Natural killer cell (primary cell): ENCODE data around the gene FIBP. TPM values are rescaled to one million over a fixed set of nuclear protein-coding genes. Genes with fewer than 3 reads are reported as not detected.

Experiments used
- ATAC-seq, 3 donors: fragments of 150-1000 bp in 2 of 3; fragments of 200-7000 bp in 1 of 3; cut with Tn5 transposase; 1 replicate in 1 of 3; 2 replicates in 2 of 3; pipeline ENCODE4 v1.10.0; 2021; ENCODE audit warnings: mild to moderate bottlenecking in 2 of 3, moderate library complexity in 2 of 3
- DNase-seq, 2 donors: peaks; one replicate each; pipeline versions ENCODE4 v3.0.0 to v3.0.0-alpha.2; 2013 to 2021; ENCODE audit warnings: mixed read lengths in 1 of 2
- H3K27ac ChIP-seq: one replicate; pipeline ENCODE4 v1.5.1; 2013; ENCODE audit warnings: mild to moderate bottlenecking, low read length
- H3K27me3 ChIP-seq: one replicate; pipeline ENCODE4 v1.6.1; 2013; ENCODE audit warnings: low read length; ENCODE audit not compliant: control insufficient read depth, insufficient read depth
- H3K36me3 ChIP-seq: one replicate; pipeline ENCODE4 v1.6.1; 2013; ENCODE audit warnings: low read length; ENCODE audit not compliant: control insufficient read depth, insufficient read depth
- H3K4me1 ChIP-seq: one replicate; pipeline ENCODE4 v1.6.1; 2013; ENCODE audit warnings: low read length; ENCODE audit not compliant: control insufficient read depth, insufficient read depth
- H3K4me3 ChIP-seq: one replicate; pipeline ENCODE4 v1.5.1; 2013; ENCODE audit warnings: low read length
- H3K9me3 ChIP-seq: one replicate; pipeline ENCODE4 v1.6.1; 2013; ENCODE audit warnings: low read length; ENCODE audit not compliant: control insufficient read depth, insufficient read depth
- H3K27ac Mint-ChIP-seq, 2 donors: one replicate each; pipeline ENCODE4 v1.8.0; 2022; ENCODE audit warnings: mild to moderate bottlenecking in 2 of 2, mixed read lengths in 2 of 2, moderate library complexity in 1 of 2
- H3K27me3 Mint-ChIP-seq, 2 donors: one replicate each; pipeline ENCODE4 v1.8.0; 2022; ENCODE audit warnings: low read depth in 2 of 2, mixed read lengths in 2 of 2
- H3K36me3 Mint-ChIP-seq: one replicate; pipeline ENCODE4 v1.8.0; 2022; ENCODE audit warnings: mixed read lengths
- H3K4me1 Mint-ChIP-seq, 2 donors: one replicate each; pipeline ENCODE4 v1.8.0; 2022; ENCODE audit warnings: mixed read lengths in 2 of 2
- H3K4me3 Mint-ChIP-seq: one replicate; pipeline ENCODE4 v1.8.0; 2022; ENCODE audit warnings: mild to moderate bottlenecking, moderate library complexity, mixed read lengths
- H3K9me3 Mint-ChIP-seq, 2 donors: one replicate each; pipeline ENCODE4 v1.8.0; 2022; ENCODE audit warnings: mixed read lengths in 2 of 2
- CTCF ChIP-seq: fragments of 200-600 bp; IDR thresholded peaks from one replicate; pipeline ENCODE4 v1.8.0; 2022; ENCODE audit warnings: antibody characterized with exemption
- WGBS: methylation state at CpG from one replicate; pipeline ENCODE4 v1.1.7; 2013; ENCODE audit warnings: missing lambda C conversion rate; ENCODE audit not compliant: insufficient coverage; 5-methylcytosine and 5-hydroxymethylcytosine counted together
- intact Hi-C: fragments of 100-400 bp; cut with micrococcal nuclease; formaldehyde crosslinking; loops from one replicate; pipeline ENCODE4 v1.14.2; 2022
- total RNA-seq, 4 donors: library from RNA; stranded (reverse); fragments of 120-200 nt in 1 of 4; gene quantifications; one replicate each; pipeline versions ENCODE4 v1.2.3 to v1.2.4, GENCODE V29; 2013 to 2022

The FIBP gene
- total RNA-seq, 3 donors from 2014 or later (not counting 1 experiment from before 2014, with no cell fraction given): 36.5 to 47.9 (median 45.7) TPM

- Mint-ChIP-seq H3K27ac (no peak overlapping the region), H3K9me3 (no peaks in the 10 kb centered on the region), H3K27me3 (no peaks in the 10 kb centered on the region), H3K36me3 (no peaks in the 10 kb centered on the region), H3K4me1 (no peaks in the 10 kb centered on the region), H3K4me3 (no peak overlapping the region)
- Histone ChIP-seq H3K9me3 (no peaks in the 10 kb centered on the region), H3K4me1 (no peaks in the 10 kb centered on the region), H3K4me3 (no peak overlapping the region), H3K36me3 (no peaks in the 10 kb centered on the region), H3K27ac (no peak overlapping the region), H3K27me3 (no peaks in the 10 kb centered on the region)
- 85% methylated on average over 9 of the region's 10 CpGs for WGBS
- TF ChIP-seq CTCF: no peak
- no peak for DNase-seq
- no peak for ATAC-seq
- intact Hi-C loops: no loop called here
Observed at GRCh38 chr11:65844231-65844872, 43.9 kb downstream of the FIBP start.

- Histone ChIP-seq H3K27ac (no peak overlapping the region), H3K4me3 (no peak overlapping the region), H3K27me3 (no peaks in the 10 kb centered on the region), H3K4me1 (no peaks in the 10 kb centered on the region), H3K9me3 (no peaks in the 10 kb centered on the region), H3K36me3 (no peaks in the 10 kb centered on the region)
- intact Hi-C loops: no loop called here
- H3K4me1 Mint-ChIP-seq: no peaks in the 10 kb centered on the region
- TF ChIP-seq CTCF: no peak
- ATAC-seq (no peak), DNase-seq (no peak)
- 96% methylated on average over 2 of the region's 3 CpGs for WGBS
- no peak overlapping the region for H3K4me3 Mint-ChIP-seq
- no peaks in the 10 kb centered on the region for H3K36me3 Mint-ChIP-seq
- H3K27ac Mint-ChIP-seq: no peak overlapping the region
- H3K27me3 Mint-ChIP-seq: no peaks in the 10 kb centered on the region
- no peaks in the 10 kb centered on the region for H3K9me3 Mint-ChIP-seq
Observed at GRCh38 chr11:65843811-65844210, 44.5 kb downstream of the FIBP start.

GRCh38 chr11:65842144-65842543 lies 46.1 kb downstream of the FIBP start:
- H3K4me1 Mint-ChIP-seq: no peaks in the 10 kb centered on the region
- intact Hi-C loops: no loop called here
- no peaks in the 10 kb centered on the region for H3K27me3 Mint-ChIP-seq
- no peak overlapping the region for H3K27ac Mint-ChIP-seq
- Histone ChIP-seq H3K4me1 (no peaks in the 10 kb centered on the region), H3K27ac (no peak overlapping the region), H3K36me3 (no peaks in the 10 kb centered on the region), H3K4me3 (no peak overlapping the region), H3K9me3 (no peaks in the 10 kb centered on the region), H3K27me3 (no peaks in the 10 kb centered on the region)
- no peak for TF ChIP-seq CTCF
- H3K36me3 Mint-ChIP-seq: no peaks in the 10 kb centered on the region
- 90% methylated on average over 4 of the region's 4 CpGs for WGBS
- H3K4me3 Mint-ChIP-seq: no peak overlapping the region
- H3K9me3 Mint-ChIP-seq: no peaks in the 10 kb centered on the region
- DNase-seq (no peak), ATAC-seq (no peak)

- DNase-seq (peak in 1 of 2 donors; percentile 22), ATAC-seq (no peak)
- no peak overlapping the region for H3K27ac Mint-ChIP-seq
- Histone ChIP-seq H3K27ac (no peak overlapping the region), H3K4me3 (peak overlapping the region; percentile 60), H3K36me3 (no peaks in the 10 kb centered on the region), H3K27me3 (no peaks in the 10 kb centered on the region), H3K4me1 (peaks cover 17% of the 10 kb centered on the region), H3K9me3 (no peaks in the 10 kb centered on the region)
- H3K36me3 Mint-ChIP-seq: no peaks in the 10 kb centered on the region
- peaks cover 4 to 9% of the 10 kb centered on the region in 2 donors for H3K4me1 Mint-ChIP-seq
- no peak for TF ChIP-seq CTCF
- H3K9me3 Mint-ChIP-seq: no peaks in the 10 kb centered on the region
- H3K27me3 Mint-ChIP-seq: peaks cover 0 to 4% of the 10 kb centered on the region in 2 donors
- H3K4me3 Mint-ChIP-seq: no peak overlapping the region
- WGBS: 53% methylated on average over 6 of the region's 6 CpGs
- intact Hi-C loops: no loop called here
Observed at GRCh38 chr11:65834202-65834601, 54.1 kb downstream of the FIBP start.
